HG03439 (cell line): ENCODE data around the gene BEND3.
"Not testable (repeated sequence)": the region's sequence is repeated elsewhere in the genome, so short reads cannot be mapped to it uniquely, and the experiment has no call there.

ENCODE experiments used
- ATAC-seq: cut with Tn5 transposase; IDR thresholded peaks from one replicate; pipeline ENCODE4 v1.9.1; 2021; ENCODE audit warnings: mild to moderate bottlenecking, moderate library complexity; ENCODE audit not compliant: unreplicated experiment

The BEND3 gene

GRCh38 chr6:107121964-107122495 lies 6.7 kb upstream of the BEND3 start:
- ATAC-seq: no peak

GRCh38 chr6:107121266-107121665 lies 6.0 kb upstream of the BEND3 start:
- no peak for ATAC-seq

- no peak for ATAC-seq
These were observed 5.1 kb upstream of the BEND3 start for GRCh38 chr6:107120404-107120803.

- ATAC-seq: no peak
These were observed 3.7 kb upstream of the BEND3 start for GRCh38 chr6:107118976-107119375.

GRCh38 chr6:107118540-107118939 lies 3.2 kb upstream of the BEND3 start:
- not testable (repeated sequence) for ATAC-seq

- no peak for ATAC-seq
These were observed 1.6 kb upstream of the BEND3 start for GRCh38 chr6:107116931-107117330.

- ATAC-seq: peak; percentile 32
These were observed 1.1 kb upstream of the BEND3 start for GRCh38 chr6:107116328-107116892.

- ATAC-seq: peak; percentile 14
These were observed 496 bp upstream of the BEND3 start for GRCh38 chr6:107115695-107116327.

- ATAC-seq: peak; percentile 74
These were observed 946 bp downstream of the BEND3 start for GRCh38 chr6:107114213-107114925.

GRCh38 chr6:107110200-107110599 lies 5.1 kb downstream of the BEND3 start:
- ATAC-seq: no peak

- ATAC-seq: no peak
These were observed 7.0 kb downstream of the BEND3 start for GRCh38 chr6:107108201-107108890.

GRCh38 chr6:107107791-107108190 lies 7.5 kb downstream of the BEND3 start:
- ATAC-seq: no peak

- ATAC-seq: no peak
These were observed 9.2 kb downstream of the BEND3 start for GRCh38 chr6:107106165-107106564.

- ATAC-seq: no peak
These were observed 9.7 kb downstream of the BEND3 start for GRCh38 chr6:107105511-107106116.

GRCh38 chr6:107103082-107103481 lies 12.2 kb downstream of the BEND3 start:
- no peak for ATAC-seq

- ATAC-seq: no peak
These were observed 12.9 kb downstream of the BEND3 start for GRCh38 chr6:107102414-107102805.

GRCh38 chr6:107101686-107102413 lies 13.5 kb downstream of the BEND3 start:
- no peak for ATAC-seq

GRCh38 chr6:107101211-107101610 lies 14.1 kb downstream of the BEND3 start:
- ATAC-seq: no peak

- ATAC-seq: no peak
These were observed 16.6 kb downstream of the BEND3 start for GRCh38 chr6:107098436-107099307.
